ENCODE data around the gene COPS7B. TPM values are rescaled to one million over a fixed set of nuclear protein-coding genes. Genes with fewer than 3 reads are reported as not detected.
"Not testable (repeated sequence)": the region's sequence is repeated elsewhere in the genome, so short reads cannot be mapped to it uniquely, and the experiment has no call there.

The COPS7B gene
- total and polyA plus RNA-seq, 2 of the 8 experiments (the other 6 are each of a cell fraction or from before 2014, with no cell fraction given) = 62.2 to 72.1 TPM

DNA sequence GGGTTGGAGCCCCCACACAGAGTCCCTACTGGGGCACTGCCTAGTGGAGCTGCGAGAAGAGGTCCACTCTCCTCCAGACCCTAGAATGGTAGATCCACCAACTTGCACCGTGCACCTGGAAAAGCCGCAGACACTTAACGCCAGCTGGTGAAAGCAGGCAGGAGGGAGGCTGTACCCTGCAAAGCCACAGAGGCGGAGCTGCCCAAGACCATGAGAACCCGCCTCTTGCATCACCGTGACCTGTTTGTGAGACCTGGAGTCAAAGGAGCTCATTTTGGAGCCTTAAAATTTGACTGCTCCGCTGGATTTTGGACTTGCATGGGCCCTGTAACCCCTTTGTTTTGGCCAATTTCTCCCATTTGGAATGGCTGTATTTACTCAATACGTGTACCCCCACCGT is 37.2 kb upstream of the COPS7B start:
- not testable (repeated sequence) for DNase-seq (ENCODE audit: low read depth in 1 of 2, low spot score in 2 of 2)
- 95% methylated on average over 10 of the region's 10 CpGs; no CpG with 5 or more reads in 1 of the 2 experiments for WGBS, 2 experiments (ENCODE audit: extremely low coverage in 1 of 2, insufficient coverage in 1 of 2, insufficient read length in 1 of 2, insufficient replicate concordance in 2 of 2, low coverage in 1 of 2, low lambda C conversion rate in 2 of 2, missing lambda C conversion rate in 1 of 2)
- CTCF ChIA-PET (ENCODE audit: partially characterized antibody) = interaction anchor here (0.6 to 0.7 kb wide), 2 partner anchors 11 to 97 kb away, joined by 4 read pairs; no protein-coding TSS in a partner anchor

More for the DNA sequence above, 37.2 kb upstream of the COPS7B start:
- not testable (repeated sequence) for H2AK5ac ChIP-seq (ENCODE audit: low read depth, low read length); H3K36me3 ChIP-seq (ENCODE audit: control insufficient read depth in 2 of 4, insufficient read depth in 4 of 4, low read length in 3 of 4); H3K27ac ChIP-seq (ENCODE audit: low read depth, low read length); H2BK12ac ChIP-seq (ENCODE audit: low read depth, low read length); H3K27me3 ChIP-seq (replicated peaks in 1 of 4; ENCODE audit: control insufficient read depth in 3 of 4, extremely low read depth in 1 of 4, insufficient read depth in 3 of 4, low read length in 3 of 4); H2AFZ ChIP-seq (ENCODE audit: low read length); H3K14ac ChIP-seq (ENCODE audit: insufficient read length); H3K4me2 ChIP-seq (ENCODE audit: insufficient read depth in 1 of 2, low read depth in 2 of 2, low read length in 2 of 2); H4K5ac ChIP-seq (ENCODE audit: insufficient read length, low read depth, low read length); H3K9me3 ChIP-seq (ENCODE audit: insufficient read depth in 2 of 2, low read depth in 1 of 2, low read length in 1 of 2); H3K23ac ChIP-seq (ENCODE audit: insufficient read length); H3K56ac ChIP-seq (replicated peaks; ENCODE audit: insufficient read length, low read depth, low read length); H3K79me1 ChIP-seq (ENCODE audit: low read depth, low read length); H4K91ac ChIP-seq (replicated peaks; ENCODE audit: insufficient read length, low read length); H2BK5ac ChIP-seq (ENCODE audit: low read depth, low read length); FAIRE-seq; H3K23me2 ChIP-seq (ENCODE audit: low read depth, low read length); H2BK20ac ChIP-seq (ENCODE audit: low read length); H4K20me1 ChIP-seq (replicated peaks in 1 of 2; ENCODE audit: control insufficient read depth in 1 of 2, insufficient read depth in 2 of 2, low read length in 2 of 2); H3K9ac ChIP-seq (replicated peaks in 1 of 4; ENCODE audit: extremely low read depth in 1 of 4, low read depth in 3 of 4, low read length in 3 of 4); H2BK120ac ChIP-seq (replicated peaks; ENCODE audit: low read depth, low read length); H3K79me2 ChIP-seq (ENCODE audit: control insufficient read depth in 1 of 2, insufficient read depth in 2 of 2, low read length in 2 of 2); H3K4ac ChIP-seq (replicated peaks; ENCODE audit: insufficient read length, low read depth, low read length); H2BK15ac ChIP-seq (ENCODE audit: low read length); H3K4me3 ChIP-seq (ENCODE audit: extremely low read depth in 1 of 4, insufficient read depth in 2 of 4, low read depth in 3 of 4, low read length in 4 of 4)
- H3K18ac ChIP-seq (ENCODE audit: extremely low read depth, low read length) = peak overlapping the region; percentile 19; the same call in 1 of the 2 replicates
- peak overlapping the region; percentile 51; the same call in 1 of the 2 replicates for H4K8ac ChIP-seq (ENCODE audit: extremely low read depth, insufficient read depth, low read length)
- TF ChIP-seq CEBPB (IDR thresholded peaks at IDR 0.05; ENCODE audit: low read depth, low read length) = 0 out of 2 replicates have a peak, but pooled peaks have one; percentile 33
- POLR2A ChIA-PET (ENCODE audit: partially characterized antibody) = interaction anchor here (1.0 to 1.5 kb wide), 3 partner anchors 14 to 77 kb away, joined by 3 to 4 read pairs (median 3); no protein-coding TSS in a partner anchor
- H3K4me1 ChIP-seq (replicated peaks in 1 of 4; ENCODE audit: control insufficient read depth in 3 of 4, insufficient read depth in 4 of 4, low read length in 3 of 4) = peaks cover 4 to 11% (median 7%) of the 10 kb centered on the region in 4 experiments; a peak in 4 of 7 replicates

All from H1 (cell line).